GM18951 (cell line): ENCODE measurements around the gene CRLF1.
"Not testable (repeated sequence)": the region's sequence is repeated elsewhere in the genome, so short reads cannot be mapped to it uniquely, and the experiment has no call there.

Experiments used
- POLR2A ChIP-seq: IDR thresholded peaks from 4 replicates; pipeline ENCODE4 v1.6.1; 2011; ENCODE audit warnings: mild to moderate bottlenecking; ENCODE audit not compliant: insufficient read length, insufficient read depth; ENCODE audit errors: extremely low read depth
- in situ Hi-C: fragments of 300-500 bp; cut with MboI; formaldehyde crosslinking; loops from one replicate; pipeline ENCODE4 v1.12.0; 2022; ENCODE audit warnings: low sequenced_read_pairs, mixed read lengths, inconsistent platforms; ENCODE audit not compliant: unreplicated experiment

CRLF1 gene

DNA sequence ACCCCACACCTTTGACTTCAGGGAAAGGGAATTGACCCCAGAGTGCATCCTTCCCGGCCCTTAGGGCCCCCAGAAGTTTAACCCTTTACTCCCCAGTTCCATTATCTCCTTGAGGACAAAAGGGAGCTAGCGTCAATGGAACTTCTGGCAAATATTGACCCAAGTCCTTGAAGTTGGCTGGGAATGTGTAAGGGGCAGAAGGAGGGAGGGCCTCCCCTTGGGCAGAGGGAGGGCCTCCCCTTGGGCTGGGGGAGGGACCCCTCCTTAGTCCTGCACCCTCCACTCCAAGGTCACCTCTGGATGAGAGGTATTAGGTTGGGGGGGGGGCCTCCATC is 3.1 kb upstream of the CRLF1 start:
- no peak for TF ChIP-seq POLR2A
- in situ Hi-C loops, result no loop called here

DNA sequence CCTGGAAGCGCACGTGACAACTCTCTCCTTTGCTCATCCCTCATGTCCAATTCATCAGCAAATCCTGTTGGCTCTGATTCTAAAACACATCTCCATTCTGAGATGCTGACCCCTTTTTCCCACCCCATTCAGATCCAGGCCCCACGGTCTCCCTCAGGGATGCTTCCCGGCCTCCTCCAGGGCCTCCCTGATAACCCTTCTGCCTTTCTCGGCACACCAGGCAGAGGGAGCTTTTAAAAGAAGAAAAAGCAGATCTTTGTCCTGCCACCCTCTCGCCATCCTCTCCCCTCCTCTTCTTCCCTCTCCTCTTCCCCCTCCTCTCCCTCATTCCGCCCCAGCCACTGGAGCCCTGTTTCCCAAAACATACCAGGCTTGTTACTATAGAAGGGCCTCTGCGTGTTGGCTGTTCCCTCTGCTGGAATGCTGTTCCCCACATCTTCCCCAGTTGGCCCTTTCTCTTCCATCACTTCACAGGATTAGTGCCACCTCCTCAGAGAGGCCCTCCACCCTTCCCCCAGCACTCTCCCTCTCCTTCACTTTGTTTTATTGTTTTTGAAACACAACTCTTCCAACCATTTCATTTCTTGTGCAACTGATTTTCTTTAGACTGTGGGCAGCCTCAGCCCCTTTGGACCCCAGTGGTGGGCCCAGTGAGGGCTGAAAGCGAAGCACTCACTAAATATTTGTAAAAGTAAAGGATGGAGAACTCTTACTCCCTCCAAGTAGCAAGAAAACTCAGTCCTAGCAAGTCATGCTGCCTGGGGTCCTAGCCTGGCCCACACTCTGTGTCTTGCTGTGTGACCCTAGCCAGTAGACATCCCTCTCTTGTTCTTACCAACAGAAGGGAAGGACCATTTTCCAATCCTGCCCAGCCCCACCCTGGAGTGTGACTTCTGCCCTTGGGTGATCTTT is 2.5 kb upstream of the CRLF1 start:
- in situ Hi-C loops, result no loop called here
- TF ChIP-seq POLR2A, result no peak

DNA sequence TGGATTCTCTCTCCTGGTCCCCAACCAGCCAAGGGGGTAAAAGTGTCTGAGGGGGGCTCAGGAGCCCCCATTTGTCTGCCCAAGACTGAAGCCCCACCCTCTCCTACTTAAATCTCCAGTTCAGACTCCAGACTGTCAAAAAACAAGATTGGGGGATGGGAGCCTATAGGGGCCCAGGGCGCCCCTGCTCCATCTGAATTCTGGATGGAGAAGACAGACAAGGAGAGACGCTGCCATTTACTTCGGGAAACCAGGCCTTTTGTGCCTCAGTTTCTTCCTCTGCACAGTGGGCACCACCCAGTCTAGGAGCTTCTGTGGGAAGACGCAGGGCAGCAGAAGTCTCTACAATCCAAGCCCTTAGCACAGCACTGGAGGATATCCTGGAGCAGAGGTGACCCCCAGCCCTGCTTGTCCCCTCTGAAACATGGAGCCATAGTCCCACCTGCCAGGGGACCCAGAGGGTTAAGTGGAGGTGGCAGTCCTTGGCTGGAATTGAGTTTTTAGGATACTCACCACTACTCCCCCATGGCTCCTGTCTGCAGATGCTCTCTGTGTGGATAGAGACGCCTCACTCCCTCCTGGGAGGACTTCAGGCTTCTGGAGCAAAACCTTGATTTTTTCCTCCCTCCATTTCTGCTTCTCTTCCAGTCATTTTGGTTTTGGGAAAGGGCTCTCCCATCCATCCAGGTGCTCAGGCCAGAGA is 1.7 kb upstream of the CRLF1 start:
- in situ Hi-C loops, result no loop called here
- TF ChIP-seq POLR2A, result no peak

DNA sequence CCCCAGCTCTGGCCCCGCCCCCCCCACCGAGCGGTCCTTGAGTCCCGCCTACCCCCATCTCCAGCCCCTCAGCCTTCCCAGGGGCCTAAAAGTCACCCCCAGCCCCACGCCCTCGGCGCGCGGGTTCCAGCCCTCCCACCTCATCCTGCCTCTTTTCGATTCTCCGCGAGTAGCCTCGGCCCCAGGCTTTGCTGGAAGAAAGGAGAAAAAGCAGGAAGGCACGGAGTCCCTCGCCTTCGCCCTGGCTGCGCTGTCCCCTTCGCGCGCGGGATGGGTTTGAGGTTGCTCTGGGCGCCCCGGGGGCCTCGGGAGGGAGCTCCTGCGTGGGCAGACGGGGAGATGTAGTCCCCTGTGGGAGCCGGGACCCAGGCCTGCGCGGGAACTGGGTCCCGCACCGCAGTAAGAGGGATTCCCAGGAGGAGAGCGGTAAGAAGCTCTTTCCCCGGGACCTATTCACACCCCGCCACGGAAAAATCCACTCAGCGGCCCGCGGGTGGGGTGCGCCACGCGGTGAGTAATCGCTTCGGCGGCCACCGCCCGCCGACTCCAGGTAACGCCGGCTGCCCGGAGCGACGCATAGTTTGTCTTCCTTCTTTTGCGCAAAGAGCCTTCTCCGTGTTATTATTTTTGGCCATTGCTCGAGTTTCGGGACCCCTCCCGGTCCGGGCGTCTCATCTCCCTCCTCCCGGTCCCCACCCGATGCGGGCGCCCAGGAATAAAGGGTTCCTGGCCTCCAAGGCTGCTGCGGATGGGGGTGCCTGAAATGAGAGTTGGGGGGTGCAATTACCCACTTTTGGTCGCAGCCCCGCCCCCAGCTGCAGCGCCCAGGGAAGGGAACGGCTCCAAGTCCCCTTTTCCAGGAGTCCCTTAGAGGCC is 865 bp upstream of the CRLF1 start:
- no peak for TF ChIP-seq POLR2A
- in situ Hi-C loops, result no loop called here

- in situ Hi-C loops, result no loop called here
- TF ChIP-seq POLR2A, result no peak
Observed at GRCh38 chr19:18605546-18606280, 886 bp downstream of the CRLF1 start.

- in situ Hi-C loops, result no loop called here
- TF ChIP-seq POLR2A, result no peak
Observed at GRCh38 chr19:18605196-18605545, 1.4 kb downstream of the CRLF1 start.

DNA sequence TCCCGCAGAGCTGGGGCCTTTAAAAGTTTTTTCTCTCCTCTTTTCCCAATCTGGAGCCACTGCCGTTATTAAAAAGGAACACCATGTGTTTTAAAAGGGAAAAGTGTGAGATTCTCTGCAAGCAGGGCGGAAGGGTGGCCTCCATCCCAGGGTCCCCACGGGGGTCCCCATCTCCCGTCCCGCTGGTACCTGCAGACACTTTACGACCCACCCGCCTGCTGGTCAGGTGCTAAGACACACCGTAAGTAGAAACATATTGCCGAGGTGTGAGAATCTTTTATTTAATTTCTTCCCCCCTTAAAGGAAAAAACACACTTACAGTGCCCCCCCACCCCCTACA is 1.8 kb downstream of the CRLF1 start:
- in situ Hi-C loops, result no loop called here
- TF ChIP-seq POLR2A, result no peak

GRCh38 chr19:18603958-18604819 is 2.4 kb downstream of the CRLF1 start:
- no peak for TF ChIP-seq POLR2A
- in situ Hi-C loops, result no loop called here

DNA sequence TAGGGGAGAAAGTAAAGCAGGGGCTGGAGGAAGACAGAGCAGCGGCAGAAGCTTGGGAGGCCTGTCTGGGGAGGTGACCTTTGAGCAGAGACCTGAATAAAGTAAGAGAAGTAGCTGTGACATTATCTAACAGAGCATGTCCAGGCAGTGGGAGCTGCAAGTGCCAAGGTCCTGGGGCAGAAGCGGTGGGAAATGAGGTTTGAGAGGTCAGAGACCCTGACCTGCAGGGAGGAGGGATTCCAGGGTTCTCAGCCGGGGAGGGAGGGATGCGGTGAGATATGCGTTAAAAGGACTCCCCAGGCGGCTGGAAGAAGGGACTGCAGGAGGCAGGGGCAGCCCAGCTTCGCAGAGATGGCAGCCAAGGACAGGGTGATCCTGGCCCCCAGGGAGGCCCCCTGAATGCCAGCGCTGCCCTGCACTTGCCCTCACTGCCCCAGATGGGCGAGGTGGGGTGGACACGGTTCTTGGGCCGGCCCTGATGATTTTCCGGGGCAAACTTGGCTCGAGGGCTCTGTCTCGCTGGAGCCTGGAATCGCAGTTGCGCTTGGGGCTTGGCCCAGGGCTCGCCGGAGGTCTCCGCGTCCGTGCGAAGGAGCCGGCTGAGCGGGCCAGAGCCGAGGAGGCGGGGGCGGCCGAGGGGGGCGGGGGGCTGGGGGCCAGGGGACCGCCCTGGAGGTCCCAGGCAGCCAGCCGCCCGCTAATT is 3.2 kb downstream of the CRLF1 start:
- no peak for TF ChIP-seq POLR2A
- in situ Hi-C loops, result no loop called here

- in situ Hi-C loops, result no loop called here
- TF ChIP-seq POLR2A, result no peak
Observed at GRCh38 chr19:18601875-18602274, 4.7 kb downstream of the CRLF1 start.

DNA sequence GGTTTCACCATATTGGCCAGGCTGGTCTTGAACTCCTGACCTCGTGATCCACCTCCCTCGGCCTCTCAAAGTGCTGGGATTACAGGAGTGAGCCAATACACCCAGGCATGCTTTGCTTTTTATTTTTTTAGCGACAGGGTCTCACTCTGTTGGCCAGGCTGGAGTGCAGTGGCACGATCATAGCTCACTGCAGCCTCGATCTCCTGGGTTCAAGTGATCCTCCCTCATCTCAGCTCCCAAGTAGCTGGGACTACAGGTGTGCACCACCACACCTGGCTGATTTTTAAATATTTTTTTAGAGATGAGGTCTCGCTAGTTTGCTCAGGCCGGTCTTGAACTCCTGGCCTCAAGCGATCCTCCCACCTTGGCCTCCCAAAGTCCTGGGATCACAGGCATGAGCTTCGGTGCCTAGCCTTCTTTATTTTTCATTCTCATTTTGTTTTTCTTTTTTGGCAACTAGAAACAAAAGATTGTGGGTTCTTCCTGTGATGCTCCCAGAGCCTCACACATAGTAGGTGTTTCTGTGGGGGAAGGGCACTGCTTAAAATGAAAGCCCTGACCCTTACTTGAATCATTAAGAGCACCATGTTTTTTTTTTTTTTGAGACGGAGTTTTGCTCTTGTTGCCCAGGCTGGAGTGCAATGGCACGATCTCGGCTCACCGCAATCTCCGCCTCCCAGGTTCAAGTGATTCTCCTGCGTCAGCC is 5.8 kb downstream of the CRLF1 start:
- in situ Hi-C loops, result not testable (repeated sequence)
